ENCODE results near the gene C13orf46. TPM values are rescaled to one million over a fixed set of nuclear protein-coding genes. Genes with fewer than 3 reads are reported as not detected.
"Not testable (repeated sequence)": the region's sequence is repeated elsewhere in the genome, so short reads cannot be mapped to it uniquely, and the experiment has no call there.

The C13orf46 gene
- polyA plus RNA-seq, 2 of the 4 experiments (the other 2 are of a cell fraction): 0.05 to 0.13 TPM

DNA sequence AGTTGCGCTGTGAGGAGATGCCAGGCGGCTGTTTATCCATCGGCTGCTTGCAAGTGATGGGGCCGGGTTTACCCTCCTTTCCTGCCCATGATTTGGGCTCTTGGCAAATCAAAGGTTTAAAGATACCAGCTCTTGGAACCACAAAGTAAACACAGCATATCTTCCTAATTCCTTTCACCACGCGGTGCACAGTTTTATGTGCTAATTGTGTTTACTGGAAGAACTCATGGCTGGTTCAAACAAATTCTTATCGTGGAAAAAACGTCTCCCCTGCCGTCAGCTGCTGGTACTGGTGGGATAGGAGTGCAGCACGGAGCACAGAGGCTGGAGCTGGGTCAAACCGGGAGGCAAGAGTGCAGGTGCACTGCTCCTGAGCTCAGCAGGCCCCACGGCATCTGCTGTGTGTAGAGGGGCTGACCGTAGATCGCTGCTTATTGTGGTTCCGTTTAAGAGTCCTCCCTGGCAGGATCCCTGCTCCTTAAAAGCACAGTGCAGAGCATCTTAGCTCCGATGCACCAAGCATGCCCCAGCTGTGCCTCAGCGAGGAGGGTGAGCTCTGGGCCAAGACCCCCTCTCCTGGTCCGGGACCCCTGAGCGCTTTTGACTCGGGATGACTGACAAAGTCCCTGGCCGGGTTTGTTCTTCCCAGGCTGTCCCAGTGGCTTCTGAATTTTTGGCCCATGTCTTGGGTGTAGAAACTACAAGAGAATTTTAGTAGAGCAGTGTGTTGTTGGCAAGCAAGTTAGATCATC, 58.7 kb downstream of the C13orf46 start:
- TF ChIP-seq RAD21 (conservative IDR thresholded peaks at IDR 0.05 in 1 of 2, IDR thresholded peaks at IDR 0.05 in 1 of 2) (no peak), TFCP2L1 (CRISPR knock-in tag; IDR thresholded peaks at IDR 0.05) (no peak), FOSL2 (IDR thresholded peaks at IDR 0.05) (no peak), FOSL2 (CRISPR knock-in tag; IDR thresholded peaks at IDR 0.05) (no peak), JUNB (IDR thresholded peaks at IDR 0.05) (no peak), HOXA7 (CRISPR knock-in tag; IDR thresholded peaks at IDR 0.05) (no peak), POLR2A (IDR thresholded peaks at IDR 0.05; ENCODE audit: low read length) (no peak)
- H3K4me2 ChIP-seq: no peak overlapping the region
- H3K27ac ChIP-seq: no peak overlapping the region
- WGBS (ENCODE audit: missing lambda C conversion rate): 34% methylated on average over 12 of the region's 21 CpGs
- CTCF ChIA-PET: interaction anchor here (0.6 kb wide), 1 partner anchor 763 kb away, joined by 4 read pairs; no protein-coding TSS in a partner anchor
- H3K4me1 ChIP-seq: no peaks in the 10 kb centered on the region
- POLR2A ChIA-PET: no interaction called here
- FAIRE-seq (no peak), ATAC-seq (peak in 1 of 2 experiments; percentile 47; a peak in 2 of 6 replicates), DNase-seq (ENCODE audit: low read depth in 1 of 2, low spot score in 1 of 2) (no peak)
- H3K9me3 ChIP-seq: peaks cover 4% of the 10 kb centered on the region; the same call in 2 of the 3 replicates
- no peak overlapping the region for H3K4me3 ChIP-seq

DNA sequence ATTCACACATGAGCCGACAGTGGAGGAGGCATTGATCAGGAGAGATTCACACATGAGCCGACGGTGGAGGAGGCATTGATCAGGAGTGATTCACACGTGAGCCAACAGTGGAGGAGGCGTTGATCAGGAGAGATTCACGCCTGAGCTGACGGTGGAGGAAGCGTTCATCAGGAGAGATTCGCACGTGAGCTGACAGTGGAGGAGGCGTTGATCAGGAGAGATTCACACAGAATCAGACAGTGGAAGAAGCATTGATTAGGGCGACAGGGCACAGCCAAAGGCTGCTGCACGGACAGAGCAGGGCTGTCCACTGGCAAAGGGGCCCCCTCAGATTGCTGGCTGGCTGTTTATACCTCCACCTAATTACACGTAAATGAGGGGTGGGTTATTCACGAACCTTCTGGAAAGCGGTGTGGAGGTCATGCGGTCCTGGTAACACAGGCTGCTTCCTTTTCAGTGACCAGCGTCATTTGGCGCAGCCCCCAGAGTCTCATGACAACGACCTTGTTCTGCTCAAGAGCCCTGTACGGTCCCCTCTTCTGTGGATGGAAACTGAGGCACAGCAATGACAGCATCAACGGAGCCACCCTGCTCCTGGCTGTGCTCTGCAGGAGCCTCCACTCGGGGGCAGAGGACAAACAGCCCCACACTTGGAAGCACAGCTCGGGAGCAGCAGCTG, 59.4 kb downstream of the C13orf46 start:
- POLR2A ChIA-PET: no interaction called here
- ATAC-seq: no peak
- no peak overlapping the region for H3K27ac ChIP-seq
- no peak for DNase-seq (ENCODE audit: low read depth in 1 of 2, low spot score in 1 of 2)
- 49% methylated on average over 12 of the region's 24 CpGs for WGBS (ENCODE audit: missing lambda C conversion rate)
- CTCF ChIA-PET: no interaction called here
- TF ChIP-seq HOXB5 (CRISPR knock-in tag; IDR thresholded peaks at IDR 0.05) (no peak), NR3C1 (IDR thresholded peaks at IDR 0.05) (no peak), FOXS1 (CRISPR knock-in tag; IDR thresholded peaks at IDR 0.05) (no peak), CEBPB (IDR thresholded peaks at IDR 0.05) (no peak), RAD21 (conservative IDR thresholded peaks at IDR 0.05 in 1 of 2, IDR thresholded peaks at IDR 0.05 in 1 of 2) (no peak), MAZ (IDR thresholded peaks at IDR 0.05; ENCODE audit: borderline replicate concordance, low read depth, low read length) (no peak), CHD2 (IDR thresholded peaks at IDR 0.05; ENCODE audit: low read length, partially characterized antibody) (no peak)
- no peaks in the 10 kb centered on the region for H3K4me1 ChIP-seq
- no peak overlapping the region for H3K4me2 ChIP-seq
- no peak for FAIRE-seq
- no peak overlapping the region for H3K4me3 ChIP-seq
- peaks cover 4% of the 10 kb centered on the region; the same call in 2 of the 3 replicates for H3K9me3 ChIP-seq

DNA sequence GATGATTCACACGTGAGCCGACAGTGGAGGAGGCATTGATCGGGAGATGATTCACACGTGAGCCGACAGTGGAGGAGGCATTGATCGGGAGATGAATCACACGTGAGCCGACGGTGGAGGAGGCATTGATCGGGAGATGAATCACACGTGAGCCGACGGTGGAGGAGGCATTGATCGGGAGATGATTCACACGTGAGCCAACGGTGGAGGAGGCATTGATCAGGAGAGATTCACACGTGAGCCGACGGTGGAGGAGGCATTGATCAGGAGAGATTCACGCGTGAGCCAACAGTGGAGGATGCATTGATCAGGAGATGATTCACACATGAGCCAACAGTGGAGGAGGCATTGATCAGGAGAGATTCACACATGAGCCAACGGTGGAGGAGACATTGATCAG, 60.0 kb downstream of the C13orf46 start:
- POLR2A ChIA-PET; H3K4me1 ChIP-seq; ATAC-seq; CTCF ChIA-PET; H3K4me2 ChIP-seq; DNase-seq (ENCODE audit: low read depth in 1 of 2, low spot score in 1 of 2); H3K4me3 ChIP-seq; FAIRE-seq; H3K9me3 ChIP-seq; H3K27ac ChIP-seq: not testable (repeated sequence)
- 76% methylated on average over 22 of the region's 22 CpGs for WGBS (ENCODE audit: missing lambda C conversion rate)

DNA sequence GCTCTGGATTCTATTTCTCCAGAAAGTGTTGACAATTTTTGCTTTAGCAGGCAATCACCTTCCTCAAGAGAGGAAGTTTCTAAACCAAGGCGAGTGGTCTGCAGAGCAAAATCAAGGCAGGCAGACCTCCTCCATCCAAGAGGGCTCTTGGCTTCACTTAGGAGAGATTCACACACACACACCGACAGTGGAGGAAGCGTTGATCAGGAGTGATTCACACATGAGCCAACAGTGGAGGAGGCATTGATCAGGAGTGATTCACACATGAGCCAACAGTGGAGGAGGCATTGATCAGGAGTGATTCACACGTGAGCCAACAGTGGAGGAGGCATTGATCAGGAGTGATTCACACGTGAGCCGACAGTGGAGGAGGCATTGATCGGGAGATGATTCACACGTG, 60.5 kb downstream of the C13orf46 start:
- H3K4me3 ChIP-seq; H3K4me1 ChIP-seq; H3K27ac ChIP-seq; H3K9me3 ChIP-seq; FAIRE-seq; POLR2A ChIA-PET; H3K4me2 ChIP-seq; CTCF ChIA-PET; DNase-seq (ENCODE audit: low read depth in 1 of 2, low spot score in 1 of 2); ATAC-seq: not testable (repeated sequence)
- WGBS (ENCODE audit: missing lambda C conversion rate): 2% methylated on average over 8 of the region's 8 CpGs

DNA sequence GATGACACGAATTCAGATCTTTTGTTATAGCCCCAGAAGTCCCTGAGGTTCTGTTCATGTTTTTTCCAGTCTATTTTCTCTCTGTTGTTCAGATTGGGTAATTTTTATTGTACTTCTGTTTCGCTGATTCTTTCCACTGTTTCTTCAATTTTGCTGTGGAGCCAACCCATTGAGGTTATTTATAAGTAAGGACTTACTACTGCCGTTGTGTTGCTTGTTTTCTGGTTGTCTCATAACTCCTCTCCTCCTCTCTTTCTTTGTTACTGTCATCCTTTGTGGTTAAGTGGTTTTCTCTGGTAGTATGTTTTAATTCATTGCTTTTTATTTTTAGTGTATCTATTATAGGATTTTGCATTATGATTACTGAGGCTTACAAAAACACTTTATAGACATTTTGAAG, 61.3 kb downstream of the C13orf46 start:
- H3K4me1 ChIP-seq: no peaks in the 10 kb centered on the region
- DNase-seq (ENCODE audit: low read depth in 1 of 2, low spot score in 1 of 2): no peak
- no peak overlapping the region for H3K27ac ChIP-seq
- no peak for FAIRE-seq
- ChIA-PET CTCF (no interaction called here), POLR2A (no interaction called here)
- H3K4me2 ChIP-seq: no peak overlapping the region
- WGBS (ENCODE audit: missing lambda C conversion rate): 7% methylated on average over 3 of the region's 3 CpGs
- no peak for ATAC-seq
- H3K9me3 ChIP-seq: peaks cover 4% of the 10 kb centered on the region; the same call in 2 of the 3 replicates
- H3K4me3 ChIP-seq: no peak overlapping the region
- TF ChIP-seq GATA3 (IDR thresholded peaks at IDR 0.05; ENCODE audit: borderline replicate concordance) (no peak), POLR2AphosphoS2 (conservative IDR thresholded peaks at IDR 0.05; ENCODE audit: low read length) (no peak), HOXA7 (CRISPR knock-in tag; IDR thresholded peaks at IDR 0.05) (no peak), JUNB (IDR thresholded peaks at IDR 0.05) (no peak), BHLHE40 (IDR thresholded peaks at IDR 0.05; ENCODE audit: low read depth, low read length) (no peak)
- TF ChIP-seq, protein P1, sequence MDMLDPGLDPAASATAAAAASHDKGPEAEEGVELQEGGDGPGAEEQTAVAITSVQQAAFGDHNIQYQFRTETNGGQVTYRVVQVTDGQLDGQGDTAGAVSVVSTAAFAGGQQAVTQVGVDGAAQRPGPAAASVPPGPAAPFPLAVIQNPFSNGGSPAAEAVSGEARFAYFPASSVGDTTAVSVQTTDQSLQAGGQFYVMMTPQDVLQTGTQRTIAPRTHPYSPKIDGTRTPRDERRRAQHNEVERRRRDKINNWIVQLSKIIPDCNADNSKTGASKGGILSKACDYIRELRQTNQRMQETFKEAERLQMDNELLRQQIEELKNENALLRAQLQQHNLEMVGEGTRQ (IDR thresholded peaks at IDR 0.05): no peak
